CD4-positive, alpha-beta T cell treated with Interleukin-15 for 4 hours (primary cell): ENCODE data around the gene WWC2.

Experiments used
- DNase-seq: peaks from one replicate; pipeline ENCODE4 v3.0.0-alpha.2; 2020; ENCODE audit warnings: low spot score

WWC2 gene

DNA sequence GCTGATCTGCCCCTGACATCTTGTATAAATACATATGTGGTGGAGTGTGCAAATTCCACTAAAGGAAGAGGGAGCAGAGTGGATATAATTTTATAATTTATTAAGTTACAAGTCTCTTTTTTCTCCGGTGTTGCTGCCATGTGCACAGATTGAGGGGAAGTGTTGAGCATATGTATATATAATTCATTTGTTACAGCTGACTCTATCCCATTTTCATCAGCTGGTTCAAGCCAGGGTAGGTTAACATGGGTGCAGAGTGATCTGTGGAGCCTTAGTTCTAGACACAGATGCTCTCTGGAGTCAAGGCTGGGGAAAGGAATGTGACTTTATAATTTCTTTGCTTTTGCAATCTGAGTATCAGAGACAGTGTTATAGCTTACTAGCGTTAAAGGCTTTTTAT is 103.5 kb downstream of the WWC2 start:
- no peak for DNase-seq

DNA sequence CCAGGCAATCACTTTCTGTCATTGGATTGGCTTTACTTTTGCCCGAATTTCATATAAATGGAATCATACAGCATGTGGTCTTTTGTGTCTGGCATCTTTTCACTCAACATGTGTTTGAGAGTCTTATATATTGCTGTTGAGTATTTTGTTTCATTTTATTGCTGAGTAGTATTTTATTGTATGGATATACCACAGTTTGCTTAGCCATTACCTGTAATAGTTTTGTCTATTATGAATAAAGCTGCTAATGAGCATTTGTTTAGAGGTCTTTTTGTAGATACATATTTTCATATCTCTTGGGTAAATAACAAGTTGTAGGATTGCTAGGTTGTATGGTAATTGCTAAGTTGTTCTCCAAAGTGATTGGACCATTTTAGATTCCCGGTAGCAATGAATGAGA is 105.7 kb downstream of the WWC2 start:
- no peak for DNase-seq

DNA sequence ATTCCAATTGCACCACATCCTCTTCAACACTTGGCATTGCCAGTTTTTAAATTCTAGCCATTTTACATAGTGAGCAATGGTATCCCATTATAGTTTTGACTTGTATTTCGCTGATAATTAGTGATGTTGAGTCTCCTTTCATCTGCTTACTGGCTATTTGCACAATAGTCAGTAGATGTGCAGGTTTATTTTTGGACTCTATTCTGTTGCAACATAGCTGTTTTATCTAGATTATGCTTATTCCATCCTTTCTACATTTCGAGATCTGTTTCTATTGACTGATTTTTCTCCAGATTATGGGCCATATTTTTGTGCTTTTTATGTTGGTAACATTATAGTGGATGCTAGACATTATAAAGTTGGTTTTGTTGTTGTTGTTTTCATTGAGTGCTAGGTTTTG is 106.1 kb downstream of the WWC2 start:
- DNase-seq, result no peak

DNA sequence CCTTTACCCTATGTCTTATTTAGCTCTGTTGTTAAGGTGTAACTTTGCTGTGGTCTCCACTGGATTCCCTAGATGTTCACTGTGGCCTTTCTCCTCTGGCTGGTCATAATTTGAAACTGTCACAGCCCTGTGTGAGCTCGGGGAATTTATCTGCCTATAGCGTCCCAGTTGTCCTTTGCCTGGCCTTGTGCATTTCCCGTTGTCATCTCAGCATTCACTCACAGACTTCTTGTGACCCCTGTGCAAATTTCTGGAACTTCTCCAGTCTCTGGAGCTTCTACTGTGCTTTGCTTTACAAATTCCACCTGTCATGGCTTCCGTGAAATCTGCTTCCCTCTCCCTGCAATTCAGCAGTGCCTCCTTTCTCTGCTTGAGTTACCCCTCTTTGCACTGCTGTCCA is 106.7 kb downstream of the WWC2 start:
- DNase-seq, result no peak

DNA sequence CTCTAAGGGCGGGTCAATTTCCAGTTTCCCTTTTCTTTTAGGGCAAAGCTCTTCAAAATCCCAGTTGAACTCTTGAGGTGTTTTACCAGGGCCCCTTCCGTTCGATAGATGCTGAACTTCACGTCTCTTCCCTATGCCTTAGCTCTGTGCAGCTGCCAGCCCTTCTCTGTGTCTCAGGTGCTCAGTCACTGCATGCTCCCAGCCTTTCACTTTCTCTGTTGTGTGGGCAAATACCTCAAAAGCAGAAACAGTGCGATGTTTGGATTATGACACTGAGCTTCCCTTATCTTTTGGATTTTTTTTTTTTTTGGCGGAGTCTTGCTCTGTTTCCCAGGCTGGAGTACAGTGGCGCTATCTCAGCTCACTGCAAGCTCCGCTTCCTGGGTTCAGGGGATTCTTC is 112.5 kb downstream of the WWC2 start:
- no peak for DNase-seq

DNA sequence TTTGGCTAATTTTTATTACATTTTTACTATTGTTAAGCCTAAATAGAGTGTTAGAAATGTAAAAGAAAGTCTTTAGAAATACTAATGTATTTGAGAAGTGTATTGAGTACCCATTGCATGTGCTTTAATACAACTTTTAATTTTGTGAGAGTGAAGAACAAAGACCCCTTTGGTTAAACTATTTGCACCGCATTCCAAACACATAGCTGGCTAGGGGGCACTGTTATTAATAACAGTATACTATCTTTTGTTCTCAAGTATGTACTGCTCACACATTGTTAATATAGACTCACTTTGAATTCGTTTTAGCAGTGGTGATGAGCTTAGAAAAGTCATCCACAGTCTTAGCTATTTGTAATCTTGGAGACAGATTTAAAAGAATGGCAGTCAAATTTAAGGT is 114.9 kb downstream of the WWC2 start:
- DNase-seq, result no peak

DNA sequence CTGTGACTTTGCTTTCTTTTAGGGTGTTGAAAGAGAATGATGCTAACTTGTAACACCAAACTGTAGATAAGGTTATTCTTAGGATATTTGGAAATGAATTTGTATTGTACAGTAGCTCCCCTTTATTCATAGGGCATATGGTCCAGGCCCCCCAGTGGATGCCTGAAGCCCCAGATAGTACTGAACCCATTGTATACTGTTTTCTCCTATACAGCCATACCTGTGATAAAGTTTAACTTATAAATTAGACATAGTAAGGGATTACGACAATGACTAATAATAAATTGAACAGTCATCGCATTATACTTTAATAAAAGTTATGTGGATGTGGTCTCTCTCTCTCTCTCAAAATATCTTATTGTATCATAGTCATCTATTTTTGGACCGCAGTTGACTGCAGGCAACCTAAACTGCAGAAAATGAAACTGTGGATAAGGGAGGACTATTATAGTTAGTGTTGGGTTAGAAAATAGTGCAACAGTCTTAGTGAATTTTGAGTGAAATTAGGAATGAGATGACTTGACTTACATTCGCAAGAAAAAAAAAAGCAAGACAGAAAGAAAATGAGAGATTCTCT is 115.9 kb downstream of the WWC2 start:
- no peak for DNase-seq

DNA sequence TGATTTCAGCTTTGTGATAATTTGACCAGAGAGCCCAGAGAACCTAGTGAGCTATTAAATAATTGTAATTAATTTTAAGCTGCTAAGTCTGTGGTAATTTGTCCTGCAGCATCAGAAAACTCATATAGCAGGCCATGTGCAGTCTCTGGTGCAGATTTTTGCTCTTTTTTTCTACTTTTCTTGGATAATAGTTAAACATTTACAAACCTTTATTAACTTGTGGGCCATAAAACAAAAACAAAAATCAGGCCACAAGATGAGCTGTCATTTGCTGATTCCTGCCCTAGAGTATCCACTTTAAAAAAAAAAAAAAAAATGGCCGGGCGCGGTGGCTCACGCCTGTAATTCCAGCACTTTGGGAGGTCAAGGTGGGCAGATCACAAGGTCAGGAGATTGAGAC is 121.2 kb downstream of the WWC2 start:
- no peak for DNase-seq

DNA sequence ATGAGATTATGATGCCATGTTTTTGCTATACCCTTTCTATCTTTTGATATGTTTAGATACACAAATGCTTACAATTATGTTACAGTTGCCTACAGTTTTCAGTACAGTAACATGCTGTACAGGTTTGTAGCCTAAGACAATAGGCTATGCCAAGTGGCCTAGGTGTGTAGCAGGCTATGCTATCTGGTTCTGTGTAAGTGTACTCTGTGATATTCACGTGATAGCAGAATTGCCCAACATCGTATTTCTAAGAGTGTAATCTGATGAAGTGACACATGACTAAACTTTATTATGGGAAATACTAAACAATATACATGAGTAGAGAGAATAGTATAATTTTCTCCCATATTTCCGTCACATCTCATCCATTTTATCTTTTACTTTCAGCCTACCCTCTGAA is 124.0 kb downstream of the WWC2 start:
- no peak for DNase-seq

DNA sequence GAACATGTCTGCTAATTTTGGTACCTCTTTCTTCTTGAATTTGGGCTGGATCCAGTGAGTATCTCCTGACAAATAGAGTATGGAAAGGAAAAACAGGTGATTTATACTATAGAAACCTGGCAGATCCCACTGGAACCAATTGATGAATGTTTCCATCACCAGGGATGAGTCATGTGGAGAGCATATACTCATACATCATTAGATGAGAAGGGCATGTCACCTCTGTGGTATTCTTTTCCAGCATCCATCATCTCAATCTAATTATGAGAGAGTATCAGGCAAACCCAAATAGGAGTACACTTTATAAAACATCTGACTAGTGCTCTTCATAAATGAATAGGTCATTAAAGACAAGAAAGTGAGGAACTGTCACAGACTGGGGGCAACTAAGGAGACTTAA is 130.3 kb downstream of the WWC2 start:
- no peak for DNase-seq

DNA sequence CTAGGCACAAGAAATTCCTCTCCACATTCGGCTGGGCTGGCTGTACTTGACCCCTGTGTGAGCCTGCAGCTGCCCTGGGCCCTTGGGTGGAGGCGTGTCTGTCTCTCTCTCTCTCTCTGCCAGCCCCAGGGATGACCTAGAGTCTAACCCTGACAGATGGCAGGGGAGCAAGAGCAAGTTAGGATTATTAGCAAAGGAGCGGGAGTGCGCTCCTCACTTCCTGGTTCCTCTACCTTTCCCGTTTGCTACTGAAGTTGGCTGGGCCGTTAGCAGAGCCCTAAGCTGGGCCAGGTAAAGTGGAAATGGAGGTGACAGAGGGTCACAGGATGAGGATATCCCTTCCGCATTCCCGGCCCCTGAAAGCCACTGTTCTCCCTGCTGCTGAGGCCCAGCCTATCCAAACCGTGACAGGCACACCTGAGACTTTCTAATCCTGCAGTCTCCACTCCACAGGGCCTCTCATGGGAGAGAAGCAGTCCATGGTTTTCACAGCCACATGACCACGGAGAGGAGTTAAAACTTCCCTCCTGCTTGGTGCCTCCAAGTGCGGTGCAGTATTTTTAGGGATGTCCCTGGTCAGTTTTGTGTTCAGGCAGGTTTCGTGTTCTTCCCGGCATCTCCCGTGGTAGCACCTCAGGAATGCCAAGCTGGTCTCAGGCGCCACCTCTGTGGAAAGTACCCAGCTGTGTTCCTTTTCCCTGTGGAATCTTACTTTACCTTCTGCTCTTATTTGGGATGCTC is 141.7 kb downstream of the WWC2 start:
- DNase-seq, result no peak

DNA sequence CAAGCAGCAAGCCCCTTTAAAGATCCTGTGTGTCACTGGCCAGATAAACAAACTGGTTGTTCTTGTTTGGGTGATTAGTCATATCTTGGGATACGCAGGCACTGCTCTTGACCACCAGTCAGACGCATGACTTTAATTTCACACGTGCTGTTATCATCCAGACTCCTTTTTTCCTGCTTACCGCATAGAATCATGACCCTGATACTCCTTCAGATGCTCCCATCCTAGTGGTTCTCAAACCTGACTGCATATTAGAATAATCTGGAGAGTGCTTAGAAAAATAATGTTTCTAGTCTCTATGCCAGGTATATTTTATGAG is 142.2 kb downstream of the WWC2 start:
- no peak for DNase-seq

DNA sequence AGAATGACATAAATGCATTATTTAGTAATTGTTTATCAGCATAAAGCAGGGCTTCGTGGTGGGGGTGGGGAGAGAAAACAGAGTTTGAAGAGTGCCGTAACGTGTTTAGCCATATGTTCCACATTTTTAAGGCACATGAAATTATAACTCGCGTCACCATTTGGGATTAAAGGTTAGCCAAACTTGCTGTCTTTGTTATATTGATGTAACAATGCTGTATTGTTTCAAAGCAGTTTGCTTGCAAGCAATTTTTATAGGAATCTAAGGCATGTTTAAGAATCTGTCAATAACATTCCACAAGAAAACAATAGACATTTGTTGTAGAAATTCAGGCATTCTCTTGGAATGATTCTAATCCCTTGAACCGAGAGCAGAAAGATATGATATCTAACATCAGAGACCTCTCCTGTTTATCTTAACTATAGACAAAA is 142.7 kb downstream of the WWC2 start:
- DNase-seq, result no peak

DNA sequence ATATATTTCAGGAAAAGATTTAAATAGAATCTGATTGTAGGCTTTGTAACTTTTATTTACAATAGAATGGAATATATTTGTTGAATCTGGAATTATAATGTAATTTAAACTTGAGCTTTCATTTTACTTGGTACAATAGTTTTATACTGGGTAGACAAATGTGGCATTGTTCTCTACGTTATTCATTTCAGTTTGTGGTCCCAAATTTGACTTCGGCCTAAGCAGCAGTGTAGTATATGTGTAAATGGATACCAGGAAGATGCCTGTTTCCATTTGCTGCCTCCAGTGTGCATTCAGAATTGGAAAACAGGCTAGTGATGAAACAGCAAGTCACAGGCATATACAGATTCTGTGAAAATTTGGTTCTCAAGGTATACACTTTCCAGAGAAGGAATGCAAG is 143.2 kb downstream of the WWC2 start:
- no peak for DNase-seq

DNA sequence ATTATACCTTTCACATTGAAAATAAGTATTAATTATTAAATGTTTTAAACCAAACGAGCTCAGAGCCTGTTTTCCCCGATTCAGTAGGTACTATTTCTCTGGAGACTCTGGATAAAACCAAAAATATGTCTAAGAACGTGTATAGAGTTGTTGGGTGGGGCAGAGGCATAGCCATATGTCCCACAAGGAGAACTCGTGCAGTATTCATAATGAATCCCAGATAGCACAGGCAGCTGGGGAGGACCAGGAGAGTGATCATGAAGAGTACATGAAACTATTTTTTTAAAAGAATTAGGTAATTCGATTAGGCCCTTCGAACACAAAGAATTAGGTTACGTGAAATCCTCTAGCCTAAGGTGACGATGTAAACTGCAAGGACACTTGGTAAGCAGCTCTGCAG is 145.0 kb downstream of the WWC2 start:
- DNase-seq, result no peak

DNA sequence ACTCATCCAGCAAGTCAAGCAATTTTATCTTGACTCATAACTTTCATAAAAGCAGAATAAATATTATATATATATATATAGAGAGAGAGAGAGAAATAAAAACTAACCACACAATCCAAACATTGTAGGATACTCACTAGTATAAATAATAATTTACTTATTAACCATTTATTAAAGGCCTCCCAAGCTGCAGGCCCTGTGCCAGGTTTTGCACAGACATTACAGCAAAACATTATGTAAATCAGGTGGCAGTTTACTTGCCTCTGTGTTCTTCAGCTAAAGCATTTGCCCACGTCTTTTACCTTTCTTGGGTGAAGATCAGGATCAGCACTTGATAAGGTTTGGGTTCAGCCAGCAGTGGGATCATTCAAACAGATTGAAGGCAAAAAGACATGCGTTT is 145.4 kb downstream of the WWC2 start:
- DNase-seq, result no peak

DNA sequence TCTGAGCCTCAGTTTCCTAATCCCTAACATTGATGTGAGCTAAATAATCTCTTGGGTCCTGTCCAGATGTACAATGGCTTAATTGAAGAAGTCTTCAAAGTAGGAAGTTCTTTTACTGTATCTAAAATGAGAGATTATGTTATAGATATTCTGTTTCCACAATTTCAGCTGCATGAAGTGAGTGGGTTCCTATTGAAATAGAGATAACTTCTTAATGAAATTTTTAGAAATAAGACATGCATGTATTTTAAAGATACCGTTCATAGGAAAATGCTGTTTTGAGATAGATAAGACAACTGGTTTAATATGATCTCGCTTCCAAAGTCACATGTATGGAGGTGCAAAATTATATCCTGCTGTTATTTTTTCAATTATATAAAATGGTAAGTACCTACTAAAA is 149.1 kb downstream of the WWC2 start:
- no peak for DNase-seq

DNA sequence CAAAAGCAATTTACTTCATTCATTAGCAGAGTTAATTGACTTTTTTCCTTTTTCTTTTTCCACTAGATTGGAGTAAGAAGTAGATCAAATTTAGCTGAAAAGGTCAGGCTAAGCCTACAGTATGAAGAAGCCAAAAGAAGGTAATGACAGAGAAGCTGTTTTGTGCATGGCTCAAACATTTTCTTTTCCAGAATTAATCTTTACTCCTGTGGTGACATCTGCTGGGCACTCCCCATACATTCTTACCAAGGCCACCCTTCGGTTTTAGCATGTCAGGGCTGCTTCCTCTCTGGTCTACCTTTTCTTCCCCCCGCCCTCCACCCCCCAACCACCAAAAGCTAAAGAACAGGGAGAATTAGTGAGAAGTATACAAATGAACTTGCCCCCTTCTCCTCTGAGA is 150.8 kb downstream of the WWC2 start:
- peak; percentile 6 for DNase-seq

DNA sequence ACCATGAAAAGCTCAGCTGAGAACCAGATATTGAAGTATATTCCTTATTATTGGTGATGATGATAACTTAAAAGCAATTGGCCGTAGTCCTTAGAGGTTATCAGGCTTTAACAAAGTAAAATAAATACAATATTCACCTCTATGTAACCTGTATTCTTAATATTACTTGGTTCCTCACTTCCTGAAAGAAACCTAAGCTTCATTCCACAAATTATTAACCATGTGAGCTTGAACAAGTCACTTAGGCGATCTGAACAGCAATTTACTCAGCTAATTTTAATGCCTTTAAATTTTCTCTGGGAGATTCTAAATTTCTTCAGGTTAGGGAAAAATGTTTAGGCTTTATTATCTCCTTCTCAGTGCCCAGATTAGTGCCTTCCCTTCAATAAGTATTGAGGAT is 151.8 kb downstream of the WWC2 start:
- no peak for DNase-seq

DNA sequence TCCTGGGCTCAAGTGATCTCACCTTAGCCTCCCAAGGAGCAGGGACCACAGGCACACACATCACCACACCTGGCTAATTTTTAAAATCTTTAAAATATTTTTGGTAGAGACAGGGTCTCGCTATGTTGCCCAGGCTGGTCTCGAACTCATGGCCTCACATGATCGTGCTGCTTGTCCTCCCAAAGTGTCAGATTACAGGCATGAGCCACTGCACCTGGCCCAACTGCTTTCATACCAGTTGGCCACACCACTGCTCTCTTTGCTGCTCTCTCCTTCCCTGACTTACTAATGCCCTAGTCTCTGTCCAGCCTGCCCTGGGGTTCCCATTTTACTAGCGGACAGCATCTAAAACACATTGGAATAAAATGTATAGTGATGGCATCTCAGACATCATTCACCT is 153.9 kb downstream of the WWC2 start:
- DNase-seq, result no peak

DNA sequence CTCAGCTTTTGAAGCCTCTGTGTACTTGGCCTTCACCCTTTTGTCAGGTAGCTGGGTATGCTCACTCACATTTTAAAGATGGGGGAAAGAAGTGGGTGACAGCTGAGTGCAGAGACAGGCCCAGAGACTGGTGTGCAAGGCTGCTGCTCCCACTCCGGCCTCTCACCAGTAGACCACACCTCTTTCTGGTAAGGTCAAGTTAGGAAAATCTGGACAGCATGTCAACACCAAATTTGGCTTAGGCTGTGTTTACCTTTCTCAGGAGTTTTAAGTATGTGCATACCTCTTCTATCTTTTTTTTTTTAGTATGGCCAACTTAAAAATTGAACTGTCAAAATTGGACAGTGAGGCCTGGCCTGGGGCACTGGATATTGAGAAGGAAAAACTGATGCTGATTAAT is 154.4 kb downstream of the WWC2 start:
- DNase-seq, result no peak

DNA sequence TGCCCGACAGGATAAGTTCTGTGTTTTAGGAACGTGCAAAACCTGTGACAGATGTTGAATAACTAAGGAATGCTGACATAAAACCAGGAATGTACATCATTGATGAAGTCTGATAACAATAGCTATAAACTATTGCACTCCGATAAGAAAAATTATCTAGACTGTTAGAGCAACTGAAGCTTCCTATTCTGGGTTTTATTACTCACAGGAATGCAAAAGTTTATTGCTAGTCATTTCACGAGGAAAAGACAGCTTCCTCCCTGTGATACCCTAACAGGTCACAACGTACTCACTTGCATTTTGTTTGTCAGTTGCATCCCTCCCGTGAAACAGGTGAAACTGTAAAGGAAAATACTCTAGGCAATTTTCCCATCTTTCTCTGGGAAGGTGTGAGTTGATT is 155.1 kb downstream of the WWC2 start:
- no peak for DNase-seq

DNA sequence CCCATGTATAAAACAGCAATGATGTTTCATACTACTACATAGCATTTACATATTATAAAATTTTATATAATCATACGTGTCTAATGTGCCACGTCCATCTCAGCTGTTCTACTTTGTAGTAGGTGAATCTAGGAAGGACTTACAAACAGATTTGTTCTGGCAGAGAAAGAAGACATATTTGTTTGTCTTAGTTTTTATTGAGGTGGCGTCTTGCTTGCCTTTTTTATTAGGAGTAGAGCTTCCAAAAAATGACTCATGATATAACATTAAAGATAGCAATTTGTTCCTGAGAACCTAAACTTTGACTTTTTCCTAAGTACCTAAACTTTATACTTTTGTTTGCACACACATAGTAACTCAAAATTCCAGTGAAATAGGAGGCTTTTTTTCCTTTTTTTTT is 156.4 kb downstream of the WWC2 start:
- no peak for DNase-seq

DNA sequence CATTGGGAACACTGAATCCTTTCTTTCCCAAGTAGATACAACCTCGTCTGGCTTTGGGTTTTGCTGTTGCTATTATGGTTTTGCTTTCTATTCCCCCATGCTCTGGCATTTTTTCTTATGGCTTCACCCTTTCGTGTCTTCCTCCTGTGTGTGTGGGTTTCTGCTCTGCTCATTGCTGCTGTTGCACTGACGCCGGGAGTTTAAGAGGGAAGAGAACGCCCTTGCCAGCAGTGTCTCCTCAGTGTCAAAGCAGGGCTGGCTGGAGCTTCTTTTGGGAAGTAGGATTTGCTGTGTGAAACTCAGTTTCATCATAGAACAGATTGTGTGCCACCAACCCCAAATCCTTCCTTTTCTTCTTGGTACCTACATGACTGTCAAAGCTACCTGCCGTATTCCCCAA is 157.3 kb downstream of the WWC2 start:
- DNase-seq, result no peak
